K562 (cell line): ENCODE results near the gene PCSK6. TPM values are rescaled to one million over a fixed set of nuclear protein-coding genes. Genes with fewer than 3 reads are reported as not detected.
A peak's percentile ranks its signal among the peaks of the same experiment; 100 is the strongest.

Source experiments
- CBX2 ChIP-seq: fragments of 200-600 bp; sonication (generic); IDR thresholded peaks from one replicate; pipeline ENCODE4 v1.6.1; 2012; ENCODE audit warnings: mild to moderate bottlenecking, low read length, inconsistent platforms; ENCODE audit not compliant: insufficient read depth, poor library complexity, severe bottlenecking
- CC2D1A ChIP-seq: fragments of 450-650 bp; IDR thresholded peaks from 2 replicates; pipeline ENCODE4 v1.6.1; 2017; ENCODE audit warnings: mild to moderate bottlenecking
- CREM ChIP-seq: IDR thresholded peaks from 2 replicates; pipeline ENCODE4 v1.6.1; 2014; ENCODE audit warnings: antibody characterized with exemption, low read depth
- ELK1 ChIP-seq: sonication (generic); formaldehyde crosslinking; IDR thresholded peaks from 2 replicates; pipeline ENCODE4 v1.8.1; 2022; ENCODE audit warnings: missing genetic modification reagents
- FOXA1 ChIP-seq: fragments of 450-650 bp; IDR thresholded peaks from 2 replicates; pipeline ENCODE4 v1.6.1; 2016; ENCODE audit warnings: mild to moderate bottlenecking, borderline replicate concordance
- GABPB2 ChIP-seq: fragments of 250-450 bp; sonication (Bioruptor Pico); conservative IDR thresholded peaks from 2 replicates; pipeline ENCODE4 v1.5.1; 2021; ENCODE audit warnings: mild to moderate bottlenecking
- GATA2 ChIP-seq: sonication (generic); formaldehyde crosslinking; IDR thresholded peaks from 2 replicates; pipeline ENCODE4 v1.4.0; 2020; ENCODE audit warnings: mild to moderate bottlenecking, missing genetic modification reagents
- HOMEZ ChIP-seq: fragments of 250-450 bp; sonication (Bioruptor Pico); IDR thresholded peaks from 2 replicates; pipeline ENCODE4 v1.4.0; 2020; ENCODE audit warnings: mild to moderate bottlenecking, moderate library complexity
- HOXB6 ChIP-seq: fragments of 250-450 bp; sonication (Bioruptor Pico); IDR thresholded peaks from 2 replicates; pipeline ENCODE4 v1.5.1; 2022; ENCODE audit warnings: mild to moderate bottlenecking, borderline replicate concordance
- JUND ChIP-seq, 2 experiments: IDR thresholded peaks; 2 replicates in 1 of 2; 3 replicates in 1 of 2; pipeline ENCODE4 v1.6.1; 2011; ENCODE audit warnings: borderline replicate concordance in 2 of 2, low read depth in 2 of 2, low read length in 2 of 2, improper control_type of control experiment in 1 of 2, missing biosample characterization in 1 of 2, missing genetic modification characterization in 1 of 2, missing genetic modification reagents in 1 of 2
- KAT2B ChIP-seq: IDR thresholded peaks from one replicate; pipeline ENCODE4 v1.6.1; 2012; ENCODE audit warnings: low read depth, mild to moderate bottlenecking, control low read depth, inconsistent platforms, low read length, moderate library complexity
- KLF6 ChIP-seq: fragments of 250-450 bp; sonication (Bioruptor Pico); IDR thresholded peaks from 2 replicates; pipeline ENCODE4 v1.4.0; 2020; ENCODE audit warnings: mild to moderate bottlenecking, moderate library complexity, borderline replicate concordance
- MBD1 ChIP-seq: fragments of 250-450 bp; sonication (Bioruptor Pico); IDR thresholded peaks from 2 replicates; pipeline ENCODE4 v1.8.0; 2022; ENCODE audit warnings: inconsistent platforms
- MEIS2 ChIP-seq: fragments of 450-650 bp; IDR thresholded peaks from 2 replicates; pipeline ENCODE4 v1.6.1; 2014; ENCODE audit warnings: mild to moderate bottlenecking; ENCODE audit not compliant: partially characterized antibody
- MNT ChIP-seq, 2 experiments: fragments of 450-650 bp; conservative IDR thresholded peaks; 2 replicates each; pipeline ENCODE4 v1.6.1; 2017; ENCODE audit warnings: mild to moderate bottlenecking in 2 of 2, moderate library complexity in 2 of 2
- NBN ChIP-seq: fragments of 450-650 bp; IDR thresholded peaks from 2 replicates; pipeline ENCODE4 v1.6.1; 2016; ENCODE audit warnings: low read depth, mild to moderate bottlenecking
- NFIC ChIP-seq: fragments of 450-650 bp; IDR thresholded peaks from 2 replicates; pipeline ENCODE4 v1.6.1; 2017; ENCODE audit warnings: mild to moderate bottlenecking, inconsistent platforms
- PCBP1 ChIP-seq: fragments of 200-400 bp; formaldehyde crosslinking; IDR thresholded peaks from 2 replicates; pipeline ENCODE4 v1.6.1; 2018; ENCODE audit warnings: mild to moderate bottlenecking, low read depth, low read length; ENCODE audit not compliant: poor library complexity, severe bottlenecking
- SMARCE1 ChIP-seq: fragments of 450-650 bp; IDR thresholded peaks from 2 replicates; pipeline ENCODE4 v1.7.1; 2016; ENCODE audit warnings: mild to moderate bottlenecking
- TCF7L2 ChIP-seq: fragments of 150-350 bp; IDR thresholded peaks from 2 replicates; pipeline ENCODE4 v1.6.1; 2016; ENCODE audit warnings: low read depth, mild to moderate bottlenecking, low read length, moderate library complexity
- TEAD2 ChIP-seq: fragments of 450-650 bp; IDR thresholded peaks from 2 replicates; pipeline ENCODE4 v1.6.1; 2016; ENCODE audit warnings: missing genetic modification characterization, control low read depth, missing compliant biosample characterization
- THRB ChIP-seq: fragments of 450-650 bp; formaldehyde crosslinking; conservative IDR thresholded peaks from 2 replicates; pipeline ENCODE4 v1.4.0; 2022; ENCODE audit warnings: mild to moderate bottlenecking, missing genetic modification characterization
- polyA plus RNA-seq, 8 experiments: library from polyadenylated mRNA; depleted of rRNA in 4 of 8; stranded (reverse) in 5 of 8; unstranded in 3 of 8; fragments of >200 nt; fragmentation: Nextera tagmentation in 2 of 8; fragmentation: Illumina TruSeq in 1 of 8; extraction: Ambion mirVana in 2 of 8; extraction: Trizol in 1 of 8; gene quantifications; 2 replicates each; pipeline versions ENCODE4 v1.2.1 to v1.2.3, GENCODE V29; 2011 to 2014; ENCODE audit warnings: inconsistent platforms in 1 of 8, missing spikeins in 1 of 8
- total RNA-seq, 7 experiments: library from RNA; depleted of rRNA in 6 of 7; stranded (reverse); fragments of >200 nt in 6 of 7; fragmentation: Illumina TruSeq in 2 of 7; extraction: Trizol in 2 of 7; gene quantifications; 2 replicates each; pipeline versions ENCODE4 v1.2.1 to v1.2.3, GENCODE V29; 2011 to 2021; ENCODE audit warnings: low replicate concordance in 1 of 7

PCSK6 gene
- total and polyA plus RNA-seq, 9 of the 15 experiments (the other 6 are each of a cell fraction or from before 2014, with no cell fraction given): 2.2 to 32.6 (median 14.5) TPM

GRCh38 chr15:101477851-101478362, 11.6 kb downstream of the PCSK6 start (continued):
- TF ChIP-seq KLF6 (CRISPR knock-in tag) (no peak), CREM (no peak), JUND (IDR thresholded peaks at IDR 0.05; ENCODE audit: borderline replicate concordance, low read depth, low read length) (no peak), JUND (tag; IDR thresholded peaks at IDR 0.05; ENCODE audit: borderline replicate concordance, low read depth, low read length) (no peak), NBN (no peak), TCF7L2 (peak; percentile 44; the same call in 1 of the 2 replicates), CBX2 (no peak), NFIC (peak; percentile 89), MEIS2 (no peak), GABPB2 (no peak), SMARCE1 (no peak), HOMEZ (no peak), TEAD2 (no peak), MBD1 (no peak), ELK1 (CRISPR knock-in tag) (no peak), HOXB6 (no peak), THRB (CRISPR knock-in tag) (no peak), MNT (conservative IDR thresholded peaks at IDR 0.05) (no peak), FOXA1 (no peak), GATA2 (0 out of 2 replicates have a peak, but pooled peaks have one; percentile 19), CC2D1A (no peak), PCBP1 (no peak), KAT2B (no peak)
